A549 treated with RU486 at 1 μM for 4 hours (cell line): ENCODE results near the gene PCDHGA8. TPM values are rescaled to one million over a fixed set of nuclear protein-coding genes. Genes with fewer than 3 reads are reported as not detected.

ENCODE experiments used
- total RNA-seq: library from RNA; stranded (reverse); fragments of 200-300 nt; extraction: Qiagen RNA extraction; gene quantifications from 5 replicates; pipeline ENCODE4 v1.2.3, GENCODE V29; 2022; ENCODE audit warnings: low read depth

Gene PCDHGA8
- total RNA-seq, 1 experiment from 2014 or later: 0.03 TPM

DNA sequence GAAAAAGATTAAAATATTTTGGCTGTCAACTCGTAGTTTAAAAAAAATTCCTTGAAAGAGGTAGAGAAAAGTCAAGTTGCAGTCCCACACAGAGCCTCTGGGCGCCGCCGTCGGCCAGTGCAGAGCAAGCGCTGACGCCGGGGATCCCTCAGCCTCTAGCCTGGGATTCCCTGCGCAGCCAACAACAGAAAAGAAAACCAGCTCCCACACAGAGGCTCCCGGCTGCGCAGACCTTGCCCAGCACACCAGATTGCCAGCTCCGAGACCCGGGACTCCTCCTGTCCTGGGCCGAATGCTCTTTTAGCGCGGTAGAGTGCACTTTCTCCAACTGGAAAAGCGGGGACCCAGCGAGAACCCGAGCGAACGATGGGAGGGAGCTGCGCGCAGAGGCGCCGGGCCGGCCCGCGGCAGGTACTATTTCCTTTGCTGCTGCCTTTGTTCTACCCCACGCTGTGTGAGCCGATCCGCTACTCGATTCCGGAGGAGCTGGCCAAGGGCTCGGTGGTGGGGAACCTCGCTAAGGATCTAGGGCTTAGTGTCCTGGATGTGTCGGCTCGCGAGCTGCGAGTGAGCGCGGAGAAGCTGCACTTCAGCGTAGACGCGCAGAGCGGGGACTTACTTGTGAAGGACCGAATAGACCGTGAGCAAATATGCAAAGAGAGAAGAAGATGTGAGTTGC, 25.2 kb downstream of the PCDHGA8 start, which contains the start of gene PCDHGB7:
Gene PCDHGB7 (plus strand): TSS at position 184 of the 679 bp plus-strand sequence. CDS start 183 bp downstream, at position 367.

DNA sequence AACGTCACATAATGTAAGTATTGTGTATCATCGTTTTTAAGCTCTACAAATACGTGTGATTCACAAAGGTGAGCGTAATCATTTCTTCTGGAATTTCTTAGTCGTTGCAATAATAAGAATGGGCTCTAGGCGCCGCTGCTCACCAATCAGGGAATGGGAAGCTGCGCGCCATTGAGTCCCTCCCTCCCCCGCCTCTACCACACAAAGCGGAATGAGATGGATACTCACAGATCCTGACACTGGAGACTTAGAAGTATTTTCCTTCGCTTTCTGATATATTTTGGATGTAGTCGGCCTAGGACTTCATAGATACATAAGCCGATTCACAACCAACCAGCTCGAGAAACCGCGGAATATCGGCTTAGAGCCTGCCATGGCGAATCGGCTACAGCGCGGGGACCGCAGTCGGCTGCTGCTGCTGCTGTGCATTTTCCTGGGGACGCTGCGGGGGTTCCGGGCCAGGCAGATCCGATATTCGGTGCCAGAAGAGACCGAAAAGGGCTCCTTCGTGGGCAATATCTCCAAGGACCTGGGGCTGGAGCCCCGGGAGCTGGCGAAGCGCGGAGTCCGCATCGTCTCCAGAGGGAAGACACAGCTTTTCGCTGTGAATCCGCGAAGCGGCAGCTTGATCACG, 28.5 kb downstream of the PCDHGA8 start, which contains the start of gene PCDHGA11:
Gene PCDHGA11 (plus strand): TSS at position 197 of the 634 bp plus-strand sequence. CDS start 177 bp downstream, at position 374.

DNA sequence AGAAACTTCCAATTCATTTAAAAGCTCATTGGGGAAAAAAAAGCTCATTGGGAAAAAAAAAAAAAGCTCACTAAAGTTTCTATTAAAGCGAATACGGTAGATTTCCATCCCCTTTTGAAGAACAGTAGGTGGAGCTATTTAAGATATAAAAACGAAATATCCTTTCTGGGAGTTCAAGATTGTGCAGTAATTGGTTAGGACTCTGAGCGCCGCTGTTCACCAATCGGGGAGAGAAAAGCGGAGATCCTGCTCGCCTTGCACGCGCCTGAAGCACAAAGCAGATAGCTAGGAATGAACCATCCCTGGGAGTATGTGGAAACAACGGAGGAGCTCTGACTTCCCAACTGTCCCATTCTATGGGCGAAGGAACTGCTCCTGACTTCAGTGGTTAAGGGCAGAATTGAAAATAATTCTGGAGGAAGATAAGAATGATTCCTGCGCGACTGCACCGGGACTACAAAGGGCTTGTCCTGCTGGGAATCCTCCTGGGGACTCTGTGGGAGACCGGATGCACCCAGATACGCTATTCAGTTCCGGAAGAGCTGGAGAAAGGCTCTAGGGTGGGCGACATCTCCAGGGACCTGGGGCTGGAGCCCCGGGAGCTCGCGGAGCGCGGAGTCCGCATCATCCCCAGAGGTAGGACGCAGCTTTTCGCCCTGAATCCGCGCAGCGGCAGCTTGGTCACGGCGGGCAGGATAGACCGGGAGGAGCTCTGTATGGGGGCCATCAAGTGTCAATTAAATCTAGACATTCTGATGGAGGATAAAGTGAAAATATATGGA, 38.1 kb downstream of the PCDHGA8 start, which contains the start of gene PCDHGA12:
Gene PCDHGA12 (plus strand): TSS at position 176 of the 782 bp plus-strand sequence. CDS start 253 bp downstream, at position 429.

Other genes with a start within 250 kb of the PCDHGA8 start
- 0.85 to 1.2 TPM (median 0.92 TPM) in 5 replicates for gene PCDHB6, start 242.6 kb upstream of the PCDHGA8 start, total RNA-seq
- not detected in 5 replicates for gene PCDHB7, start 220.0 kb upstream of the PCDHGA8 start, total RNA-seq
- gene PCDHB8, start 214.8 kb upstream of the PCDHGA8 start, total RNA-seq: 0.25 to 0.43 TPM (median 0.34 TPM) in 5 replicates
- 0.04 to 0.30 TPM (median 0.07 TPM) in 5 replicates for gene PCDHB16, start 210.2 kb upstream of the PCDHGA8 start, total RNA-seq
- gene PCDHB9, start 205.5 kb upstream of the PCDHGA8 start, total RNA-seq: 0.03 to 0.06 TPM in 2 of 5 replicates, not detected in the others
- gene PCDHB10, start 200.3 kb upstream of the PCDHGA8 start, total RNA-seq: 0.06 TPM in 2 of 5 replicates, not detected in the others
- 0.06 to 0.14 TPM (median 0.07 TPM) in 4 of 5 replicates, not detected in the other for gene PCDHB11, start 193.0 kb upstream of the PCDHGA8 start, total RNA-seq
- 0.05 to 0.09 TPM in 2 of 5 replicates, not detected in the others for gene PCDHB12, start 183.9 kb upstream of the PCDHGA8 start, total RNA-seq
- 0.06 to 0.12 TPM (median 0.09 TPM) in 5 replicates for gene PCDHB13, start 178.7 kb upstream of the PCDHGA8 start, total RNA-seq
- 0.07 to 0.21 TPM (median 0.09 TPM) in 5 replicates for gene PCDHB14, start 169.3 kb upstream of the PCDHGA8 start, total RNA-seq
- gene PCDHB15, start 147.2 kb upstream of the PCDHGA8 start, total RNA-seq: 0.06 to 0.10 TPM (median 0.08 TPM) in 3 of 5 replicates, not detected in the others
- not detected in 5 replicates for gene SLC25A2, start 88.6 kb upstream of the PCDHGA8 start, total RNA-seq
- 53.0 to 78.7 TPM (median 74.4 TPM) in 5 replicates for gene TAF7, start 71.8 kb upstream of the PCDHGA8 start, total RNA-seq
- 0.31 to 0.42 TPM (median 0.35 TPM) in 5 replicates for gene PCDHGA1, start 62.1 kb upstream of the PCDHGA8 start, total RNA-seq
- gene PCDHGA2, start 53.9 kb upstream of the PCDHGA8 start, total RNA-seq: 0.38 to 0.87 TPM (median 0.47 TPM) in 5 replicates
- 0.03 TPM in 1 of 5 replicates, not detected in the others for gene PCDHGA3, start 48.8 kb upstream of the PCDHGA8 start, total RNA-seq
- 1.2 to 2.3 TPM (median 1.9 TPM) in 5 replicates for gene PCDHGB1, start 42.5 kb upstream of the PCDHGA8 start, total RNA-seq
- gene PCDHGA4, start 37.6 kb upstream of the PCDHGA8 start, total RNA-seq: 0.06 to 0.19 TPM (median 0.09 TPM) in 5 replicates
- 0.08 TPM in 2 of 5 replicates, not detected in the others for gene PCDHGB2, start 32.6 kb upstream of the PCDHGA8 start, total RNA-seq
- gene PCDHGA5, start 28.5 kb upstream of the PCDHGA8 start, total RNA-seq: 0.07 to 0.30 TPM (median 0.13 TPM) in 5 replicates
- gene PCDHGB3, start 22.4 kb upstream of the PCDHGA8 start, total RNA-seq: 0.17 to 0.30 TPM (median 0.23 TPM) in 5 replicates
- 0.14 to 0.27 TPM (median 0.23 TPM) in 5 replicates for gene PCDHGA6, start 18.7 kb upstream of the PCDHGA8 start, total RNA-seq
- 0.67 to 1.1 TPM (median 0.88 TPM) in 5 replicates for gene PCDHGA7, start 9.9 kb upstream of the PCDHGA8 start, total RNA-seq
- gene PCDHGB4, start 4.9 kb upstream of the PCDHGA8 start, total RNA-seq: 0.56 to 1.1 TPM (median 0.93 TPM) in 5 replicates
- gene PCDHGB5, start 5.3 kb downstream of the PCDHGA8 start, total RNA-seq: 2.0 to 3.0 TPM (median 2.5 TPM) in 5 replicates
- 0.03 to 0.05 TPM (median 0.04 TPM) in 3 of 5 replicates, not detected in the others for gene PCDHGA9, start 10.1 kb downstream of the PCDHGA8 start, total RNA-seq
- 0.06 to 0.15 TPM (median 0.09 TPM) in 5 replicates for gene PCDHGB6, start 15.4 kb downstream of the PCDHGA8 start, total RNA-seq
- not detected in 5 replicates for gene PCDHGA10, start 20.4 kb downstream of the PCDHGA8 start, total RNA-seq
- gene PCDHGB7, start 25.0 kb downstream of the PCDHGA8 start, total RNA-seq: 0.05 to 0.11 TPM (median 0.07 TPM) in 5 replicates
- gene PCDHGA11, start 28.4 kb downstream of the PCDHGA8 start, total RNA-seq: 0.06 TPM in 1 of 5 replicates, not detected in the others
- gene PCDHGA12, start 37.9 kb downstream of the PCDHGA8 start, total RNA-seq: 0.02 to 0.05 TPM in 2 of 5 replicates, not detected in the others
- 6.1 to 7.8 TPM (median 7.0 TPM) in 5 replicates for gene PCDHGC3, start 83.3 kb downstream of the PCDHGA8 start, total RNA-seq
- not detected in 5 replicates for gene PCDHGC4, start 92.4 kb downstream of the PCDHGA8 start, total RNA-seq
- gene PCDHGC5, start 96.4 kb downstream of the PCDHGA8 start, total RNA-seq: 0.02 to 0.09 TPM in 2 of 5 replicates, not detected in the others
- 94.4 to 103 TPM (median 98.2 TPM) in 5 replicates for gene DIAPH1, start 226.4 kb downstream of the PCDHGA8 start, total RNA-seq
- 48.1 to 52.6 TPM (median 51.4 TPM) in 5 replicates for gene HDAC3, start 244.2 kb downstream of the PCDHGA8 start, total RNA-seq
- 3.7 to 5.2 TPM (median 4.3 TPM) in 5 replicates for gene RELL2, start 244.4 kb downstream of the PCDHGA8 start, total RNA-seq